ENCODE measurements around the gene DNM3.
"Not testable (repeated sequence)": the region's sequence is repeated elsewhere in the genome, so short reads cannot be mapped to it uniquely, and the experiment has no call there.

The DNM3 gene

DNA sequence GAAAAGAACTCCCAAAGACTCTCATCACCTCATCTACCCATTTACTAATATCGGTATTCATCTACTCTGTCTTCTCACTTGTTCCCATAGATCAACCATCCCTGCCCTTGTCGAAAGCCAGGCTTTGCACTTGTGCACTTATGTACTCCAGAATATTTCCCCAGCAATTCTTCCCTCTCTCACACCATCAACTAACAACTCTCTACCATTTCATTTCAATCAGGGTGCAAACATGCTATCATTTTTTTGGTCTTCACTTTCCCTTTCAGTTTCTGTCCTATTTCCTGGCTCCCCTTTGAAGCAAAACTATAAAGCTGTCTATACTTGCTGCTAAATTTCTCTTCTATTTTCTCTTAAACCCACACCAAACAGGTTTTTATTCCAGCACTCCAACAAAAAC lies 585.9 kb downstream of the DNM3 start:
- no peak for DNase-seq

DNA sequence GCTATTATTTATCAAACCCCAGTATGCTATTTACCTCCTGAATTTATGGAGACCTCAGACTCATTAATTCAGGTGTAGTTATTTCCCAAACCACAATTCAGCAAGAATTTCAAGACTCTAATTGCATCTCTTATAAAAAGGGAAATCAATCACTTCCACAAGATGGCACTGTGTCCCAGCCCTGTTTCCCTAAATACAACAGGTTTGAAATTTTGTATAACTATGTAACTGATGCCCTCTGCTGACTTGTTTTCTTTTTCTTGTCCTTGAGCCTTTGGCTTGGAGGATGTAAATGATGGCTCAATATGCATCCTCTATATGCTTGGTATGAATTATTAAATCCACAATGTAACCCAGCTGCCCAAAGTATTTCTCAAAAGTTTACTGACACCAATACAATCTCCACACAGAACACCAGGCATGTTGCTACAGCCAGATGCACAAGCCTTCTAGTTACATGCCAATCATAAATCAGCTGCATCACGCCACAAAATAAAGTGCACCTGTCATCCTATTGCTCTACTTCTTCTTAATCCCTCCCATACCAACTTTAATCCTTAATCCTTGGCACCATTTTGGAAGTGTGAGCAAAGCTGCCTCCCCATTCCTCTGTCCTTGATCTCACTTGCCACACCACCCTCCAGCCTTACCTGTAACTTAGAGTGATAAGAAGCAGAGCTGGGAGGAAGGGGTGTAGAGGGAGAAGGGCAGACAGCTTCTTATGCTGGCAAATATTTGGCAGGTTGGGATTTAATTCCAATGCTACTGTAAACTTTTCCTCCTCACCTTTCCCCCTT lies 588.2 kb downstream of the DNM3 start:
- no peak for DNase-seq

DNA sequence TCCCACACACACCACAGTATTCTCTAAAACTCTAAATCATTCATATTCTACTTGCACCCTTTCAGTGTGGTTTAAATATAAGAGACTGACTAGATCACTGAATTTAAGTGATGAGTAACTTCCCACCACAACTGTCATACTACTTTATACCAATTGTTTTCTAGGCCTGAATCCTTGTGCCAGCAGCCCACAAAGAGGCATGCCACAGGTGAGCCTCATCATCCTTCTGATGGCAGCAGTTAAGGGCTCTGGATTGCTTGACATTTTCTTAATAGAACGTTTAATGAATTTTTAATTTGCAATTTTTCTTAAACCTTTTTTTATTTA lies 588.8 kb downstream of the DNM3 start:
- no peak for DNase-seq

DNA sequence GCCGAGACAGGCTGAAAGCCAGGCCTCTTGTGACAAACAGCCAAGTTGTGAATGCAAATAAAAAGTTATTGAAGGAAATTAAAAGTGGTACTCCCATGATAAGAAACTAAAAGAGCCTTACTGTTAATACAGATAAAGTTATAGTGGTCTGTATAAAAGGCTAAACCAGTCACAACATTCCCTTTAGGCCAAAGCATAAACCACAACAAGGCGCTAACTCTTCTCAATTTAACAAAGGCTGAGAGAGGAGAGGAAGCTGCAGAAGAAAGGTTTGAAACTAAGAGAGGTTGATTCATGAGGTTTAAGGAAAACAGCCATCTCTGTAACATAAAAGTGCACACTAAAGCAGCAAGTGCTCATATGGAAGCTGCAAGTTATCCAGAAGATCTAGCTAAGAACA lies 589.9 kb downstream of the DNM3 start:
- no peak for DNase-seq

DNA sequence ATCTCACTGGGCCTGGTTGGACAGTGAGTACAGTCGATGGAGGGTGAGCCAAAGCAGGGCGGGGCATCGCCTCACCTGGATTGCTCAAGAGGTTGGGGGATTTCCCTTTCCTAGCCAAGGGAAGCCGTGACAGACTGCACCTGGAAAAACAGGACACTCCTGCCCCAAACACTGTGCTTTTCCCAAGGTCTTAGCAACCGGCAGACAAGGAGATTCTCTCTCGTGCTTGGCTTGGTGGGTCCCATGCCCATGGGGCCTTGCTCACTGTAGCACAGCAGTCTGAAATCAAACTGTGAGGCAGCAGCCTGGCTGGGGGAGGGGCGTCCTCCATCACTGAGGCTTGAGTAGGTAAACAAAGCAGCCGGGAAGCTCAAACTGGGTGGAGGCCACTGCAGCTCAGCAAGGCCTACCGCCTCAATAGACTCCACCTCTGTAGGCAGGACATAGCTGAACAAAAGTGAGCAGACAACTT lies 590.5 kb downstream of the DNM3 start:
- DNase-seq, result no peak

DNA sequence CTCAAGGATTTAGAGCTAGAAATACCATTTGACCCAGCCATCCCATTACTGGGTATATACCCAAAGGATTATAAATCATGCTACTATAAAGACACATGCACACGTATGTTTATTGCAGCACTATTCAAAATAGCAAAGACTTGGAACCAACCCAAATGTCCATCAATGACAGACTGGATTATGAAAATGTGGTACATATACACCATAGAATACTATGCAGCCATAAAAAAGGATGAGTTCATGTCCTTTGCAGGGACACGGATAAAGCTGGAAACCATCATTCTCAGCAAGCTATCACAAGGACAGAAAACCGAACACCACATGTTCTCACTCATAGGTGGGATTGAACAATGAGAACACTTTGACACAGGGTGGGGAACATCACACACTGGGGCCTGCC lies 595.9 kb downstream of the DNM3 start:
- not testable (repeated sequence) for DNase-seq

DNA sequence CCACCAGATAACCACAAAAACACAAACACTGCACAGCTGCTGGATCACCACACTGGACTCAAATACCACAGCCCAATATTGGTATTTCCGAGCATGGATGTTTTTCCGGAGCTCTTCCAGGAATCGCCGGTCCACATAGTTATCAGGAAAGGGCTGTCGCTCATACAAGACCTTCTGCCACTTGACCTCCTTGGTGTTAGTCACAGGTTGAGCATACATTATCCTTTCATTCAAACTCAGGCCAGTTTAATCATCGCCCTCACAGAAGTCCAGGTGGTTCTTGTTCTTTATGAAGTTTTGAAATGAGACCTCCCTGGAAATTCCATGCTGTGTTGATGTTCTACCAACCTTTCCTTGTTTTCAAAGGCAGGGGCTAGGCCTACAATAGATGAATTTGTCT lies 601.1 kb downstream of the DNM3 start:
- DNase-seq, result no peak

DNA sequence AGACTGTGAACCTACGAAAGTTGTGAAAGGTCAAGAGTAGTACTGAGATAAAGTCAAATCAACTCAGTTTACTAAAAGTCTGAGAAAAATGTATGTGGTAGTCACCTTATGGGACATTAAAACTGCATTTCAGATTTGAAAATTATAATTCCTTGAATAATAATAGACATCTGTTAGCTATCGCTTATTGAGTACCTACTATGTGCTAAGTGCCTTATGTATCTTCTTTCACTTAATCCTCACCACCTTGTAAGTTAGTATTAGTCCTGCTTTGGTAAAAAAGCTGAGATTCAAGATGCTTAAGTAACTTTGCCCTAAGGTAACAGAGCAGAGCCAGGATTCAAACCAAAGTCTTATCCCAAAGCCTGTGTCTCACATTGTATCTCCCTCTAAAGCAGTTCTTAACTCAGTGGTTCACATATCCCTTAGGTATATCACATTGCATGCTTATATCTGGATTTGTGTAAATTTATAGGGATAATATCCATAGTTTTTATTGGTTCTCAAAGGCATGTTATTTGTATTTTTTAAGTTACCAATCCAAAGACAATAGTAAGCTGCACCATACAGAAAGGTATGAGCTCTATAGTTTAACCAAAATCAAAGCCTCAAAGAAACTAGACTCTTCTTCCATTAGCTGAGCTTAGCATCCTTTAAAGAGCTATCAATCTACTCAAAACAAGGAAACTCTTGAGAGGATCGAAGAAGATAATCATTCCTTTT lies 601.7 kb downstream of the DNM3 start:
- no peak for DNase-seq

DNA sequence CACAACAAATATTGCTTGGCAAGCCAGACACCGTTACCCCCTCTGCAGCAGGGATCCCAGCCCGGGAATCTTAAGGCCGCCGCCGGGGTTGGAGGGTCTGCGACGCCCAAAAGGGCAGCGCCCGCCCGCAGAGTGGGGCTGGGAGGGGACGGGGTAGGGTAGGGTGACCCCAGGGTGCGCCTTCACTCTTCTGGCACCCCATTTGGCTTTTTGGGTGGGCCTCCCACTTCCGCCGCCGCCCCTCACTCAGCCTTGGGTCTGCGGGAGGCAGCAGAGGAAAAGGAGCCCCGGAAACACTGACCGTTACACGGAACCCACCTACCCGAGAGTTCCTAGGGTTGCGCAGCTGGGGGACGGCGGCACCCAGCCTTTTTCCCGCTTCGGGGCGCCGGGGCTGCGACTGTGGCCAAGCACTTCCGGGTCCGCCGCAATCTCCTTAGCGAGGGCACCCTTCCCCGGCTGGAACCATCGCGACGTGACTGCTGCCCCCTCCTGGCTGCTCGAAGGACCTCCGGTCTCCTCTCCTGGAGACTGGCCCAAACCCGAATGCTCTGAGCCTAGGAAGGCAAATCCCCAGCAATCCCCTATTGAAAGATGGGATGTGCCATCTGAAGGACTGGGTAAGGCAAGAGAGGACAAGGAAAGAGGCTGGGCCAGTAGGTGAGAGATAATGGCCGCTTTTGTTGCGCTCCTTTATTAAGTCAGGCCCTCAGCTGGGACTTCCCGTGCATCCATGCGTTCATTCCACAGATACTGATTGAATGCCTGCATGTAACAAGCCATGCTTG lies 602.6 kb downstream of the DNM3 start, which contains the start of gene PIGC:
TSS of gene PIGC (minus strand) at position 404 of the 788 bp plus-strand sequence. CDS start 1,447 bp downstream, outside the sequence.
- DNase-seq, result peak; percentile 82

DNA sequence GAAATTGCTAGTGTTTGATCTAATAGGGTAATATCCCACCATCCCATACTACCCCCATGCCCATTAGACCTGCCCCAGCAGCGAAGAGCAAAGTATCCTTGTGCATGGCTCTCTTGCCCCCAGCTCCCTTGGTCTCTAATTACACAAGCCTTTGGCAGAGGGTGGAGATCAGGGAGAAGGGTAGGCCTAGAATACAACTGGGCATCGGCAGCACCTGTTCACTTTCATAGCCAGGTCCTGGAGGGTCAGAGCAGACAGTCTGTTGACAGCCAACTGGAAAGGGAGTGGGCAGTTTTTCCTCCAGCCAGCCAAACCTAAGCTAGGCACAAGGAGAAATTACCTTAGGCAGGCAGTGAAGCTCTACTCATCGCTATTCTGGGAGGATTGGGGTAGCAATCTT lies 605.2 kb downstream of the DNM3 start:
- DNase-seq, result no peak

DNA sequence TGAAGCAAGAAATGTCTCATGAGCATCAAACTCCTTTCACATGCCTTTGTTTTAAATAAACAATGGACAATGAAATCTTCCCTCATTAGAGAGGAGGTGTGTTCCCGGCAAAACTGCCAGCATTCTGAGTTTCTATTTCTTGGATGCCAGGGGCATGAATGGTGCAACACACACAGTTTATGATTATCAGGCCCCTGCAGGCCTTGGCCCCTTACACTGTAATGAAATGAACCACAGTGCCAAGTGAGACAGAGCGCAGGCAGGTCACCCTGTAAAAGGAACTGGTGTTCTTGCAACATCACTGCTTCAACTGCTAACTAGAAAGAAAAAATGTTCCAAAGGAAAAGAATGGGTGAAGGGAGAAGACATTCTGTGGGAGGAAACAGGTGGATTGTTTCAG lies 606.3 kb downstream of the DNM3 start:
- DNase-seq, result no peak

DNA sequence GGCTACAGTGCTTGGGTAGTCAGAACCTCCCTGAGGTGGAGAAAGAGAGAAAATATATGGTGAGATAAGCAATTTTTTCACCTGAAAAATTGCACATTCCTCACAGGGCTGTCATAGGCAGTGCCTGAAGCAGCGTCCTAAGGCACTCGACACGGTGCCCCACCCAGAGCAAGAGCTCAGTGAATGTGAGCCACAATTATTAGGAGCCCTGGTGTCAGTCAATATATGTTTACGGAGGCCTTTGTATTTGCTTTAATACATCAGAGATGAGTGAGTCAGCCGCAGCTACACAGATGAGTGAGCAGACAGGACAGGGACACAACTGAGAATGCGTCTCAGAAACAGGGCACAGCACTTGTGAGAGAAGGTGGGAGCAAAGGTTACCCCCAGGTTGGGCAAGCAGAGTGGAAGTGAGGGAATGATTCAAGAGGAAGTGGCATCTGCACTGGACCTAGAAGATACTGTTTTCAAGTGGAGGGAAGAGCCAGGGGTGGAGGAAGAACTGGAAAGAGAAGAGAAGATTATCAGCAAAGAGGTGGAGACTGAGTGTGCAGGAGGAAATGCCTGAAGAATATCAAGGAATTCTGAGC lies 607.8 kb downstream of the DNM3 start:
- peak; percentile 25 for DNase-seq

DNA sequence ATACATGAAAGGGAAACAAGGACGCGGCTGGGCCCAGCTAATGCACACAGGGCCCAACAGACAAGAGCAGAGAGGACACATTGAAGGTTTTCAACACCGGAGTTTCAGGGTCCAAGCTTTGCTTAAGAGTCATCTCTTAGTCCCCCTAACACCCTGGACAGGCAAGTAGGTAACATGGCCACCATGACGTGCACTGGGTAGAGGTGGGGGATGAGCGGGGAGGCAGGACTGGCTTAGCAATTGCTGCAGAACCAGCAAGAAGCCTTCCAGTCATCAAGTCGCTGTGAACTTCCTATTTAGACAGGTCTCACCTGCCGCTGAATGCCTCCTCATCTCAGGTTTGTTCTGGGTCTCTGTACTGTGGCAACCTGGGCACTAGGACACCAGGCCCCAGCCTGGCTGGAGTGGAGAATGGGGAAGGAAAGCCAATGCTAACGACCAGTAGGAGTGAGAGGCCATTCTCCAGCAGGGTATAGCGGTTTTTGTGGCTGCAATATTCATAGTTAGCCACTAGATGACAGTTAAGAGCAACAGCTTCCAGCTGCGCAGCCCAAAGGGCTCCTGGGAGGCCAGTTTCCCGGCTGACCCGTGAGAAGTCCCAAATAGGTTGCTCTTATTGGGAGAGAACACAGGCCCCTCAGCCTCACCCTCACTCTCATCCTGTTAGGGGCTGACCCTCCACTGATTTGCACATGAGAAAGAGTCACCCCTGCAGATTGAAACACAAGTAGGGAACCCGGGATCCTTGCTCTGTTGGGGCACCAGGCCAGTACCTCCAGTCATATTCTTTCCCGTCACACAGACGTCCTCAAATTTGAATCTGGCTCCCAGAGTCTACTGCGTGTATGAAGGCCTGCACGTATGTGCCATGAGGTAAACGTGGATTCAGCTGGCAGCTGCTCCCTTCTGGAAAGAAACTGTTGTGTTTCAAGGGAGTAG lies 608.6 kb downstream of the DNM3 start:
- DNase-seq, result peak; percentile 68

DNA sequence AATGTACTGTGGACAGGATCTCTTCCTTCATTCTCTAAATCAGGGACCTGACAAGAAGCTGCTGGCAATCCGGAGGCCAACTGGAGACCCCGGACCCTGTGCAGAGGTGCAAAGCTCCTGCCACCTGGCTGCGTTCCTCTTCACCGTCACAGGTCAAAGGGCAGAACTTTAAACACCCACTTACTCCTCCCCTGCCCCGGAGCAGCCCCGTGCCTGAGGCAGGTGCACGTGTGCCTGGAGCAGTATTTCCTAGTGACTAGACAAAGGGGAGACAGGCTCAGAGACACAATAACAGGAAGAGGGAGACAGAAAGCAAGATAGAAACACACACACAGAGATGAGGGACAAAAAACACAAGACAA lies 609.2 kb downstream of the DNM3 start:
- DNase-seq, result peak; percentile 49

DNA sequence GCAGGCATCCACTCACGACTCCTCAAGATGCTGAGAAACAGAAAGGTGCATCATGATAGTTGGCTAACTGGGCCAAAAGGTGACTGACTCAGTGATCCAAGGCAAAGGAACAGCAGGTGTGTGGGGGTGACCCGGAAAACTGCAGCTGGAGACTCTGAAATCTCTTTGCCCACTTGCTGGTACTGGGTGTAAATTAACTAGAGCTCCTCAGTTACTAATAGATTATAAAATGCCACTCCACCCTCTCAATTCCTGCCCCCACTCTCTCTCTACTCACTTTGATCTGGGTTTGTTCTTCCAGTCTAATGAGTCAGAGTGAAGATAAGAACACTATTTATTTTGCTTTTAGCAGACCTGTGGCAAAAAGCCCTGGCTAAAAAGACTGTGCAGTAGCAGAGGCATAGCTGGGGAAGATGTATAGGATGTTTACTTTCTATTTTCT lies 609.7 kb downstream of the DNM3 start:
- no peak for DNase-seq

DNA sequence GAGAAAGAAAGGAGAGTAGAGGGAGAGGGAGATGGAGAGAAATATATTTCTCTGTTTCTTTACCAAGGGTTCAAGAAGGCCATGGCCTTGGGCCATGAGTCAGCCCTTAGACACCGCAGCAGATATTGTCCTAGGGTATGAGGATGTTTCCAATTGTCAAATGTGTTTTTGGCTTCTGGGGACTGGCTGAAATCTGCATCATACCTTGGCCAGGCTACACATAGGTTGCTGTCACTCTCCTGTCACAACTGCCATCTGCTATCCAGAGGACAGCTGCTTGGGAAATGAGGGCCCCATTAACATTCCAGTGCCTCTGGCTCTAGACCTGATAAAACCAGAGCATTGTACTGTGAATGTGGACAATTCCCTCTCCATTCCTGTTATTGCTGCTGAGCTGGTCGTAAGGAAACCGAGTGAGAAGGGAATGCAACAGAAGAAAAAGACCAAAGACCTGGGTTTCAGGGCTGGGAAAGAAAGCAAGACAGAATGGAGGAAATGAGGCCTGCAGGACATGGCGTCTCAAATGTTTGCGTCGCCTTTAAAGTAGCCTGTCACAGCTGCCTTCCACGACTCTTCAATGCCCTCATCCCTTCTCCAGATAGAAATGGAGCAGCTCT lies 611.3 kb downstream of the DNM3 start:
- DNase-seq, result no peak

DNA sequence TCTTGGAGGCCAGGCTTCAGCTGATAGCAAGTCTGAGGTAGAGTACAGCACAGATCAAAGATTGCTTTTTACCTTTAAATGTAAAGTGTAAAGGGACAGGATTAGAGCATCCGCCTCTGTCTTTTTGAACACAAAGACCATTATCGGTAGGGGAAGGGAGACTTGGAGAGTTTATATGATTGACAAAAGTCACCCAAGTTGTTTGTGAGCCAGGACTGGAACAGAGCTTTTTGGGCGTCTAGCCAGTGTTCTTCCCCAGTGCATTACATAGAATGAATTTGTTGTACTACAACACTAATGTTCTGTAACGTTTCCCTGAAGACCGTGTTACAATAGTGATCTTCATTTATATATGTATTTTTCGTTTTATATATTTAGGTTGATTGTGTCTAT lies 611.9 kb downstream of the DNM3 start:
- DNase-seq, result no peak

DNA sequence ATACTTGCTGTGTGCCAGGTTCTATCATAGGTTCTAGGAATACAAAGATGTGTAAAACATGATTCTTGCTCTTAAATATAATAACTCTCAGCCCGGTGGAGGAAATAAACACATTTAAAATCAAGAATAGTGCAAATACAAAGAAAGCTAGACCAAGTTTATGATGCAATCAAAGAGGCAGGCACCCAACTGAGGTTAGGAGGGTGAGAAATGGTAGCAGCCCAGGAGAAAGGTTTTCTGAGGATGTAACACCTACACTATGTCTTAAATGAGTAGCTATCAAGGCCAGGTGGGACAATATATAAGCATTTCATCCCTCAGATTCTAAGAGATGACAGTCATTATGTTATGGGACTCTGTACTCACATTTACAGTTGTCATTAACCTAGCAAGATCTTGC lies 612.3 kb downstream of the DNM3 start:
- no peak for DNase-seq

DNA sequence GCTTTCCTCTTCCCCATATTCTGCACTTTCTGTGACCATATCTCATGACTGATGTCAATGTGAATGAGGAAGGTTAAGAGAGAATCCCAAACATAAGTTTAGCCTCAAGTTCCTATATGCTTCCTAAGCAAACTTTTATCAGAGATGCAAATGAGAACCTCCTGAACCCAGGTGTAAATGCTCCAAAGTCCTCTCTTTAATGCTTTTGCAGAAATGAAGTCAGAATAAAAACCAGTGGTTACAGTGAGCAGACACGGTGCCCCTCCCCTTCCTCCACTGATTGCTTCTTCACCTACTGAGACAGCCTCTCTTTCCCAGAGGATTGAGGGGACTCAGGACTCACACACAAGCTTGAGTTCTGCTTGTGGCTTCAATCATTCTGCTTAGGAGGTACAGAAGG lies 614.2 kb downstream of the DNM3 start:
- no peak for DNase-seq

DNA sequence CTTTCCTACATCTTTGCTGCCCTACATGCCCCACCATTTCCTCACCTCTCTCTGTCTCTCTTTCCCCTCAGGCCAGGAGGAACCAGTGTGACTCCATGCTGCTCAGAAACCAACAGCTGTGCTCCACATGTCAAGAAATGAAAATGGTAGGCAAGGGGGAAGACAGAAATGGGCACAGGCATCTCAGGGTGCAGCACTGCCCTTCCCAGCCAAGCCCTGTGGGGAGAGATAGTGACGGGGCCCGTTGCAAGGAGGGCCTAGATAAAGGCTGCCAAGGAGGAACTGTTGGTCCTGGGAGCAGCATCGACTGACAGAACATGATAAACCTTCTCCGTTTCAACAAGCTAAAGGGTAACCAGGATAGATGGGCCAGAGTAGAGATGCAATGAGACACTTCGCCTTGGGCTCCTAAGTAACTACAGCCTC lies 615.1 kb downstream of the DNM3 start:
- DNase-seq, result no peak

Data from right kidney (tissue), 1 donor.